PC-3 (cell line): ENCODE results near the gene RSU1.

Experiments
- CTCF ChIP-seq: fragments of 300-600 bp; sonication (generic); conservative IDR thresholded peaks from 2 replicates; pipeline ENCODE4 v1.5.1; 2017; ENCODE audit warnings: antibody characterized with exemption, low read depth, mild to moderate bottlenecking, low read length
- EZH2 ChIP-seq: fragments of 300-600 bp; sonication (generic); IDR thresholded peaks from one replicate; pipeline ENCODE4 v1.6.1; 2017; ENCODE audit warnings: antibody characterized with exemption, mild to moderate bottlenecking, low read length; ENCODE audit not compliant: unreplicated experiment

GRCh38 chr10:16777473-16778370, 39.5 kb downstream of the RSU1 start:
- no peak for TF ChIP-seq EZH2
- TF ChIP-seq CTCF = peak; percentile 67
